ENCODE data around the gene SORCS3.

SORCS3 gene

GRCh38 chr10:104779701-104780100 lies 138.6 kb downstream of the SORCS3 start:
- H3K79me2 ChIP-seq (ENCODE audit: insufficient read depth, low read length), result no peaks in the 10 kb centered on the region
- no peak for TF ChIP-seq EZH2 (IDR thresholded peaks at IDR 0.05; ENCODE audit: borderline replicate concordance, low read depth, low read length, severe bottlenecking)
- TF ChIP-seq, protein P1, sequence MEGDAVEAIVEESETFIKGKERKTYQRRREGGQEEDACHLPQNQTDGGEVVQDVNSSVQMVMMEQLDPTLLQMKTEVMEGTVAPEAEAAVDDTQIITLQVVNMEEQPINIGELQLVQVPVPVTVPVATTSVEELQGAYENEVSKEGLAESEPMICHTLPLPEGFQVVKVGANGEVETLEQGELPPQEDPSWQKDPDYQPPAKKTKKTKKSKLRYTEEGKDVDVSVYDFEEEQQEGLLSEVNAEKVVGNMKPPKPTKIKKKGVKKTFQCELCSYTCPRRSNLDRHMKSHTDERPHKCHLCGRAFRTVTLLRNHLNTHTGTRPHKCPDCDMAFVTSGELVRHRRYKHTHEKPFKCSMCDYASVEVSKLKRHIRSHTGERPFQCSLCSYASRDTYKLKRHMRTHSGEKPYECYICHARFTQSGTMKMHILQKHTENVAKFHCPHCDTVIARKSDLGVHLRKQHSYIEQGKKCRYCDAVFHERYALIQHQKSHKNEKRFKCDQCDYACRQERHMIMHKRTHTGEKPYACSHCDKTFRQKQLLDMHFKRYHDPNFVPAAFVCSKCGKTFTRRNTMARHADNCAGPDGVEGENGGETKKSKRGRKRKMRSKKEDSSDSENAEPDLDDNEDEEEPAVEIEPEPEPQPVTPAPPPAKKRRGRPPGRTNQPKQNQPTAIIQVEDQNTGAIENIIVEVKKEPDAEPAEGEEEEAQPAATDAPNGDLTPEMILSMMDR (IDR thresholded peaks at IDR 0.05; ENCODE audit: borderline replicate concordance, extremely low read depth, low read length, poor library complexity, severe bottlenecking), result no peak
- H3K9ac ChIP-seq (ENCODE audit: low read depth, low read length), result no peak overlapping the region
- H3K4me2 ChIP-seq (ENCODE audit: insufficient read depth, low read length), result no peak overlapping the region
- H3K27ac ChIP-seq (ENCODE audit: low read length), result no peak overlapping the region
- H3K4me1 ChIP-seq (ENCODE audit: insufficient read depth, low read length), result no peaks in the 10 kb centered on the region
- H3K4me3 ChIP-seq (ENCODE audit: low read depth in 1 of 2, low read length in 2 of 2), result no peak overlapping the region
- H4K20me1 ChIP-seq (ENCODE audit: insufficient read depth, low read length), result no peaks in the 10 kb centered on the region
- DNase-seq, result no peak
- no peaks in the 10 kb centered on the region for H3K36me3 ChIP-seq (ENCODE audit: insufficient read depth, low read length)
- H2AFZ ChIP-seq (ENCODE audit: low read depth, low read length), result no peak overlapping the region
- no peaks in the 10 kb centered on the region for H3K9me3 ChIP-seq (ENCODE audit: insufficient read depth, low read length, severe bottlenecking)
- peaks cover 3% of the 10 kb centered on the region for H3K27me3 ChIP-seq (ENCODE audit: insufficient read depth, low read length, poor library complexity)
- no peak for ATAC-seq (ENCODE audit: insufficient read depth, low read depth)

- H3K4me1 ChIP-seq (ENCODE audit: insufficient read depth, low read length), result no peaks in the 10 kb centered on the region
- H3K79me2 ChIP-seq (ENCODE audit: insufficient read depth, low read length), result no peaks in the 10 kb centered on the region
- no peak overlapping the region for H3K4me2 ChIP-seq (ENCODE audit: insufficient read depth, low read length)
- no peak overlapping the region for H3K27ac ChIP-seq (ENCODE audit: low read length)
- H3K4me3 ChIP-seq (ENCODE audit: low read depth in 1 of 2, low read length in 2 of 2), result no peak overlapping the region
- no peaks in the 10 kb centered on the region for H4K20me1 ChIP-seq (ENCODE audit: insufficient read depth, low read length)
- no peaks in the 10 kb centered on the region for H3K36me3 ChIP-seq (ENCODE audit: insufficient read depth, low read length)
- H3K9ac ChIP-seq (ENCODE audit: low read depth, low read length), result no peak overlapping the region
- TF ChIP-seq EZH2 (IDR thresholded peaks at IDR 0.05; ENCODE audit: borderline replicate concordance, low read depth, low read length, severe bottlenecking), result no peak
- TF ChIP-seq, protein P1 (IDR thresholded peaks at IDR 0.05; ENCODE audit: borderline replicate concordance, extremely low read depth, low read length, poor library complexity, severe bottlenecking), result no peak
- H3K9me3 ChIP-seq (ENCODE audit: insufficient read depth, low read length, severe bottlenecking), result no peaks in the 10 kb centered on the region
- DNase-seq (no peak), ATAC-seq (ENCODE audit: insufficient read depth, low read depth) (no peak)
- H3K27me3 ChIP-seq (ENCODE audit: insufficient read depth, low read length, poor library complexity), result peaks cover 3% of the 10 kb centered on the region
- no peak overlapping the region for H2AFZ ChIP-seq (ENCODE audit: low read depth, low read length)
These were observed 139.1 kb downstream of the SORCS3 start for GRCh38 chr10:104780165-104780564.

DNA sequence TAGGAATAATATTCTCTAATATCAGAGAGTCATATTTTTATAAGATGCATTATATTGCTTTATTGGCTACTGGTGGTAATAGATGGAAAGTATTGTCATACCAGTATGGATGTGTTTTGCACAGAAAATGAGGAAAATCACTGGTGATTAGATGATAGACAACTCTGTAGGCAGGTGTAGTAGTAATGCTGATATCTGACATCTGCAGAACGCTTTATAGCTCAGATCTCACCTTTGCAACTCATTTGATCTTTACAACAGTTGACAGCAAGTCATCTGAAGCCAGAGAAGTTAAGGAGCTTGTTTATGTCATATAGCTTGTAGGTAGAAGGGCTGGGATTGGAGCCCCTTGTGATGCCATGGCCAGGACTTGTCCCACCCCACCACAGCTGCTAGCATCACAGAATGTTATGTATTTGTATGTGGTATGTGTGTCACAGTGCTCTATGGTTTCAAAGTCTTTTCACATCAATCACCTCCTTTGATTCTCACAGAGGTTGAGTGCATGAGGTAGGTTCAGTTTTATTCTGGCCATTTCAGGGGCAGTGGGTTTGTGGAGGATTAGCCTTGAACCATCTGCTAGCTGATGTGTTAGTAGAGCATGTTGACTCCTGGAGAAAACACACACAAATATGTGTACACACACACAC lies 140.0 kb downstream of the SORCS3 start:
- Histone ChIP-seq H3K36me3 (ENCODE audit: insufficient read depth, low read length) (no peaks in the 10 kb centered on the region), H3K4me3 (ENCODE audit: low read depth in 1 of 2, low read length in 2 of 2) (no peak overlapping the region), H4K20me1 (ENCODE audit: insufficient read depth, low read length) (no peaks in the 10 kb centered on the region), H3K4me2 (ENCODE audit: insufficient read depth, low read length) (no peak overlapping the region), H3K79me2 (ENCODE audit: insufficient read depth, low read length) (no peaks in the 10 kb centered on the region), H2AFZ (ENCODE audit: low read depth, low read length) (no peak overlapping the region), H3K27me3 (ENCODE audit: insufficient read depth, low read length, poor library complexity) (peaks cover 3% of the 10 kb centered on the region), H3K27ac (ENCODE audit: low read length) (no peak overlapping the region), H3K9me3 (ENCODE audit: insufficient read depth, low read length, severe bottlenecking) (no peaks in the 10 kb centered on the region), H3K4me1 (ENCODE audit: insufficient read depth, low read length) (no peaks in the 10 kb centered on the region), H3K9ac (ENCODE audit: low read depth, low read length) (no peak overlapping the region)
- DNase-seq (no peak), ATAC-seq (ENCODE audit: insufficient read depth, low read depth) (no peak)
- no peak for TF ChIP-seq EZH2 (IDR thresholded peaks at IDR 0.05; ENCODE audit: borderline replicate concordance, low read depth, low read length, severe bottlenecking)
- TF ChIP-seq, protein P1 (IDR thresholded peaks at IDR 0.05; ENCODE audit: borderline replicate concordance, extremely low read depth, low read length, poor library complexity, severe bottlenecking), result no peak
